Measurements from ENCODE around the gene PREB.
"Not testable (repeated sequence)": the region's sequence is repeated elsewhere in the genome, so short reads cannot be mapped to it uniquely, and the experiment has no call there.

Gene PREB

DNA sequence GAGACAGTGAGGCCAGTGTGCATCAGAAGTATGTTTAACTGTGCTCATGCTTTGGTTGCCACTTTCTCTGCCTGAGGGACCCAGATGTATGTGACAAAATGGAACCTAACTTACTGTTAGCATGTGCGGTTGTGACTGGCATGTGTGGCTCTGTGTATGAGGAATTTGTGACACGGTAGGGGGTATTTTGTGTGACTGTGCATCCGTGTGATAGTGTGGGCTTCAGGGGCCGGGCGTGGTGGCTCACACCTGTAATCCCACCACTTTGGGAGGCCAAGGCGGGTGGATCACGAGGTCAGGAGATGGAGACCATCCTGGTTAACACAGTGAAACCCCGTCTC, 15.1 kb downstream of the PREB start:
- DNase-seq, ATAC-seq, H3K27ac Mint-ChIP-seq, H3K9me3 Mint-ChIP-seq: not testable (repeated sequence)
- H3K4me3 Mint-ChIP-seq: peak overlapping the region; percentile 76 to 83
- peaks cover 28% of the 10 kb centered on the region for H3K4me1 Mint-ChIP-seq
- peaks cover 51% of the 10 kb centered on the region for H3K27me3 Mint-ChIP-seq

DNA sequence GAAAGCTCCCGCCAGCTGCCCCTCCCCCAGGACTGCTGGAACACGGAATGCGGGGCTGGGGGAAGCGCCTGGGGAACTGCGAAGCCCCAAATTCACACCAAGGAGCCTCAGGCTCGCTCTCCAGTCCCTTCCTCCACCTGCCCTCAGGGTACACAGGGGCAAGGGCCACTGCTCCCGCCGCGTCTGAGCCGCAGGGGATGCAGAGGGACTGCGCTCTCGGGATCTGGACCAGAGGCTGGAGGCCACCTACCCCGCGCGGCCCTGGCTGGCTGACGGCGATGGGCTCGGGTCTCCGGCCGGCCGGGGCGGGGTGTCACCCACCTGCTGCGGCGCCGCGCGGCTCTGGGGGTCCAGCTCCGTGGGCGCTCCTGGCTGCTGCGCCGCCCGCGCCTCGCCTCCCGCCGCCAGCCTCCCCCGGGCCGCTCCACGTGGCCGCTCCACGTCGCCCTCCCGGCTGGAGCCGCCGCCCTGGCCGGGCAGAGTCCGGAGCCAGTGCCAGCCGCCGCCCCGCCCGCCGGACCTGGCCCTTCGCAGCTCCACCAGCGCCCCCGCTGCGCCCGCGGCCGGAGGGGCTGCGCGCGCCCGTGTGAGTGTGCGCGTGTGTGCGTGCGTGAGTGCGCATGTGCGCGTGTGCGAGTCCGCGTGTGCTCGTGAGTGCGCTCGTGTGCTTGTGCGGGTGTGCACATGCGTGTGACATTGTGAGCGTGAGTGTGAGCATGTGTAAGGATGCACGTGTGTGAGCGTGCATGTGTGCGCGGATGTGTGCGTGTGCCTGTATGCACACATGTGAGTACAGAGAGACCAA, 15.7 kb downstream of the PREB start, which contains the start of gene CGREF1:
TSS of gene CGREF1 (minus strand) at position 604 of the 805 bp plus-strand sequence. CDS start 14,762 bp downstream, outside the sequence.
- peaks cover 22% of the 10 kb centered on the region for H3K4me1 Mint-ChIP-seq
- no peak for DNase-seq
- peak; percentile 32 for ATAC-seq
- peaks cover 51% of the 10 kb centered on the region for H3K27me3 Mint-ChIP-seq
- H3K4me3 Mint-ChIP-seq: peak within 1 kb of the TSS; percentile 76 to 83
- H3K27ac Mint-ChIP-seq: no peak within 1 kb of the TSS
- no peaks in the 10 kb centered on the region for H3K9me3 Mint-ChIP-seq

DNA sequence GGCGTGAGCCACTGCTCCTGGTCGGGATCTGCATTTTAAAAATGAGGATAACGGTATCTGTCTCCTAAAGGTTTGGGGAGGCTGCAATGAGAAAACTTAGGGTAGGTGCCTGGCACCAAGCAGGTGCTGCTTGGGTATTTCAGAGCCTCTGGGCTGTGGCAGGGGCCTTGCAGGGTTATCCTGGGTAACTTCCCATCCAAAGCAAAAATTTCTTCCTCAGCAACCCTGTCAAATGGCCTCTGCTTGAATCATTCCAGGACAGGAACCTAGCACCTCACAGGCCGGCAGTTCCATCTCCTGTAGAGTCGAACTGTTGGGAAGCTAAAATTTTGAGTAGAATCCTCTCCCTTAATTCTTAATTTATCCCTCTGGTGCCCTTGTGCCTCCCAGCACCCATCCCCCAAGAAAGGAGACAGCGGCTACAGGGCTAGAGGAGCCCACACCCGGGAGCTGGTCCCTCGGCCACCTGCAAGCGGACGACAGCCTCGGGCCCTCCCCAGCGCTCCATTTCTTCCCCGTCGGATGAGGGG, 16.4 kb downstream of the PREB start:
- no peaks in the 10 kb centered on the region for H3K9me3 Mint-ChIP-seq
- H3K27ac Mint-ChIP-seq: no peak overlapping the region
- peaks cover 16% of the 10 kb centered on the region for H3K4me1 Mint-ChIP-seq
- DNase-seq: no peak
- H3K4me3 Mint-ChIP-seq: peak overlapping the region; percentile 21 to 78
- H3K27me3 Mint-ChIP-seq: peaks cover 50% of the 10 kb centered on the region
- ATAC-seq: peak; percentile 8

DNA sequence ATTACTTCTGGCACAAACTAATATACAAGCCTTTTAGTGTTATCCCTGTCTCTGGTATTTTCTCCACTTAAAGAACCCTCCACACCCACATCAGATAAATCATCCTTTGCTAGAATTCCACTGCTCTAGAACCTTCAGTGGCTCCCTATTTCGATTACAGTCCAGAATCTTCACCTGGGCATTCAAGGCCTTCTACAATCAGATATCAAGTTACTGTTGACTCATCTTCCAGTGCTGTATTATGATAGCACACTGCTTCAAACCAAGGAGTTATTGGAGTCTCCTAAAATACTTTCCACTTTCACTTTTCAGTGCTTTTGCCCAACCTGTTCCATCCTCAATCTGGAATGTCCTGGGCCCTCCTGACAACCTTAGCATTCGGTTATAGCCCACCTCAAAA, 18.9 kb downstream of the PREB start:
- Mint-ChIP-seq H3K4me3 (no peak overlapping the region), H3K4me1 (peaks cover 20% of the 10 kb centered on the region), H3K27me3 (peaks cover 25% of the 10 kb centered on the region), H3K9me3 (no peaks in the 10 kb centered on the region), H3K27ac (no peak overlapping the region)
- DNase-seq (no peak), ATAC-seq (no peak)

DNA sequence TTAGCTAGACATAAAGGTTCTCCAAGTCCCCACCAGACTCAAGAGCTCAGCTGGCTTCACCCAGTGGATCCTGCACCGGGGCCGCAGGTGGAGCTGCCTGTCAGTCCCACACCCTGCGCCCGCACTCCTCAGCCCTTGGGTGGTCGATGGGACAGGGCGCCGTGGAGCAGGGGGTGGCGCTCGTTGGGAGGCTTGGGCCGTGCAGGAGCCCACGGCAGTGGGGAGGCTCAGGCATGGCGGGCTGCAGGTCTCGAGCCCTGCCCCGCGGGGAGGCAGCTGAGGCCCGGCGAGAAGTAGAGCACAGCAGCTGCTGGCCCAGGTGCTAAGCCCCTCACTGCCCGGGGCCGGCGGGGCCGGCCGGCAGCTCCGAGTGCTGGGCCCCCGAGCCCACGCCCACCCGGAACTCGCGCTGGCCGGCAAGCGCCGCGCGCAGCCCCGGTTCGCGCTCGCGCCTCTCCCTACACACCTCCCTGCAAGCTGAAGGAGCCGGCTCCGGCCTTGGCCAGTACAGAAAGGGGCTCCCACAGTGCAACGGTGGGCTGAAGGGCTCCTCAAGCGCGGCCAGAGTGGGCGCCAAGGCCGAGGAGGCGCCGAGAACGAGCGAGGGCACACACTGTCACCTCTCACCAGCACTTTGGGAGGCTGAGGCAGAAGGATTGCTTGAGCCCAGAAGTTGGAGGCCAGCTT, 22.9 kb downstream of the PREB start:
- not testable (repeated sequence) for H3K4me3 Mint-ChIP-seq, H3K9me3 Mint-ChIP-seq, H3K27me3 Mint-ChIP-seq, H3K27ac Mint-ChIP-seq, DNase-seq, H3K4me1 Mint-ChIP-seq, ATAC-seq

DNA sequence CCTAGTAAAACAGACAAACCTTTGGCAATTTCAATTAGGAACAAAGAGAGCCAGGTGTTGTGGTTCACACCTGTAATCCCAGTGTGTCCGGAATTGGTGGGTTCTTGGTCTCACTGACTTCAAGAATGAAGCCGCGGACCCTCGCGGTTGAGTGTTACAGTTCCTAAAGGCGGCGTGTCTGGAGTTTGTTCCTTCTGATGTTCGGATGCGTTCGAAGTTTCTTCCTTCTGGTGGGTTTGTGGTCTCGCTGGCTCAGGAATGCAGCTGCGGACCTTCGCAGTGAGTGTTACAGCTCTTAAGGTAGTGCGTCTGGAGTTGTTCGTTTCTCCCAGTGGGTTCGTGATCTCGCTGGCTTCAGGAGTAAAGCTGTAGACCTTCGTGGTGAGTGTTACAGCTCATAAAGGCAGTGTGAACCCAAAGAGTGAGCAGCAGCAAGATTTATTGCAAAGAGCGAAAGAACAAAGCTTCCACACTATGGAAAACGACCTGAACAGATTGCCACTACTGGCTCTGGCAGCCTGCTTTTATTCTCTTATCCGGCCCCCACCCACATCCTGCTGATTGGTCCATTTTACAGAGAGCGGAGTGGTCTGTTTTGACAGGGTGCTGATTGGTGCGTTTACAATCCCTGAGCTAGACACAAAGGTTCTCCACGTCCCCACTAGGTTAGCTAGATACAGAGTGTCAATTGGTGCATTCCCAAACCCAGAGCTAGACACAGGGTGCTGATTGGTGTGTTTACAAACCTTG, 23.7 kb downstream of the PREB start:
- H3K27me3 Mint-ChIP-seq, H3K4me1 Mint-ChIP-seq, DNase-seq, ATAC-seq, H3K9me3 Mint-ChIP-seq, H3K4me3 Mint-ChIP-seq, H3K27ac Mint-ChIP-seq: not testable (repeated sequence)

DNA sequence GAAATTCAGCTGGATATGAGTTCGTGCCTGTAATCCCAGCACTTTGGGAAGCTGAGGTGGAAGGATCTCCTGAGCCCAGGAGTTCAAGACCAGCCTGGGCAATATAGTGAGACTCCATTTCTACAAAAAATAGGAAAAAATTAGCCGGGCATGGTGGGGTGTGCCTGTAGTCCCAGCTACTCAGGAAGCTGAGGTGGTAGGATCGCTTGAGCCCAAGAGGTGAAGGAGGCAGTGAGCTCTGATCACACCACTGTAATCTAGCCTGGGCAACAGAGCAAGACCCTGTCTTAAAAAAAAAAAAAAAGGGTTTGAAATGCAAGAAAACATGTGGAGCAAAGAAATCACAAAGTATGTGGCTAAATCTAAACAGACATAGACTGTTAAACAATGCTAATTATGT, 25.4 kb downstream of the PREB start:
- Mint-ChIP-seq H3K27ac (no peak overlapping the region), H3K4me3 (no peak overlapping the region), H3K27me3 (peaks cover 9% of the 10 kb centered on the region), H3K9me3 (no peaks in the 10 kb centered on the region), H3K4me1 (peaks cover 6% of the 10 kb centered on the region)
- DNase-seq (no peak), ATAC-seq (no peak)

DNA sequence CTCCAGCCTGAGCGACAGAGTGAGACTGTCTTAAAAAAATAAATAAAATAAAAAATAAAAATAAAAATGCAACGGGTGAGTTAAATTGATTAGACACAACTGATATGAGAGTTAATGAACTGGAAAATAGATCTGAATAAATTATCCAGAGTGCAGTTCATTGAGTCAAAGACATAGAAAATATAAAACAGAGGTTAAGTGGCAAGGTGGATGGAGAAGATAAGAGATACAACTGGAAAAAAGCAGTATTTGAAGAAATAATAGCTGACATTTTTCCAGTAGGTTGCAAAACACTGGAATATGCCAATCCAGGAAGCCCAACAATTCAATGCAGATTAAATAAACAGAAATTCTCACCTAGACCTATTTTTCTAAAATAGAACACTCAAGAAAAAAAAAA, 26.2 kb downstream of the PREB start:
- Mint-ChIP-seq H3K9me3 (no peaks in the 10 kb centered on the region), H3K27me3 (peaks cover 9% of the 10 kb centered on the region), H3K4me3 (no peak overlapping the region), H3K4me1 (peaks cover 6% of the 10 kb centered on the region), H3K27ac (no peak overlapping the region)
- ATAC-seq: no peak
- DNase-seq: no peak

DNA sequence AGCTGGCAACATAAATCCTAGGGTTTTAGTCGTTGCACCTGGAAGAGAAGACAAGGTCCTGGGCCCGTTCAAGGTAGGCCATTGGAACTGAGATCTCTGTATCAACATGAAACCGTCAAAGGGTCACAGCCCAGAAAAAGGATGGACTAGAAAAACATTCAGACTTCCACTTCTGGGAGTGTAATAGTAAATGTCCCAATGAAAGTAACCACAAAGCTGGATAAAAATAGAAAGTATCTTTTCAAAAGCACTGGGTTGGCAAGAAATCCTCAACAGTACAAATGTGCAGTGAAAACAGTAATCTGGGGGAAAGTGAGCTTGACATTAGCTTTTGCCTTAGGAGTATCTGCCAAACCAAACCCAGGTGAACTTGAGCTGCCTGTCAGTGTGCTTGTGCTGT, 28.5 kb downstream of the PREB start:
- H3K9me3 Mint-ChIP-seq: no peaks in the 10 kb centered on the region
- peaks cover 9% of the 10 kb centered on the region for H3K27me3 Mint-ChIP-seq
- H3K4me1 Mint-ChIP-seq: no peaks in the 10 kb centered on the region
- H3K4me3 Mint-ChIP-seq: no peak overlapping the region
- no peak overlapping the region for H3K27ac Mint-ChIP-seq
- DNase-seq (no peak), ATAC-seq (no peak)

DNA sequence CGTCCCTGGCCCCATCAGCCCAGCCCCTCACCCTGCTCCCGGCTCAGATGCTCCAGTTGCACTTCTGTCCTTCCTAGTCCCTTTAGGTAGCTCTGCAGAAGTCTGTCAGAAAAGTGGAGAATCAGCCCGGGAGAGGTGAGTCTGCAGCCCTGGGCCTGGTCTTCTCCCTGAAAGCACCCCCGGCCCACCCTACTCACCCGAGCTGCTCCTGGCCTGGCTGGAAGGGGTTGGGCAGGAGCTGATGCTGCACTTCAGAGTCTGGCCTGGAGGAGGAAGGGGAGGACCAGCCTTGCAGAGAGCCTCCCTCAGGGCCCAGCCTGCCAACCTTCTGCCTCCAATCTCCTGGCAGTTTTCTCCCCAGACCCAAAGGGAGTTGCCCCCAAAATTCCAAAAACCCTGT, 32.1 kb downstream of the PREB start:
- no peak overlapping the region for H3K4me3 Mint-ChIP-seq
- H3K27me3 Mint-ChIP-seq: no peaks in the 10 kb centered on the region
- H3K27ac Mint-ChIP-seq: no peak overlapping the region
- H3K4me1 Mint-ChIP-seq: peaks cover 5% of the 10 kb centered on the region
- DNase-seq (no peak), ATAC-seq (no peak)
- no peaks in the 10 kb centered on the region for H3K9me3 Mint-ChIP-seq

DNA sequence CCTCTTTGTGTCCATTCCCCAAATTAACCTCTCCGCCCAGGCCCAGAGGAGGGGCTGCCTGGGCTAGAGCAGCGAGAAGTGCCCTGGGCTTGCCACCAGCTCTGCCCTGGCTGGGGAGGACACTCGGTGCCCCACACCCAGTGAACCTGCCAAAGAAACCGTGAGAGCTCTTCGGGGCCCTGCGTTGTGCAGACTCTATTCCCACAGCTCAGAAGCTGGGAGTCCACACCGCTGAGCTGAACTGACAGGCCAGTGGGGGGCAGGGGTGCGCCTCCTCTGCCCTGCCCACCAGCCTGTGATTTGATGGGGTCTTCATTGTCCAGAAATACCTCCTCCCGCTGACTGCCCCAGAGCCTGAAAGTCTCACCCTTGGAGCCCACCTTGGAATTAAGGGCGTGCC, 34.4 kb downstream of the PREB start:
- H3K4me1 Mint-ChIP-seq: peaks cover 23% of the 10 kb centered on the region
- no peak overlapping the region for H3K27ac Mint-ChIP-seq
- H3K4me3 Mint-ChIP-seq: no peak overlapping the region
- no peaks in the 10 kb centered on the region for H3K27me3 Mint-ChIP-seq
- no peaks in the 10 kb centered on the region for H3K9me3 Mint-ChIP-seq
- ATAC-seq: no peak
- no peak for DNase-seq

DNA sequence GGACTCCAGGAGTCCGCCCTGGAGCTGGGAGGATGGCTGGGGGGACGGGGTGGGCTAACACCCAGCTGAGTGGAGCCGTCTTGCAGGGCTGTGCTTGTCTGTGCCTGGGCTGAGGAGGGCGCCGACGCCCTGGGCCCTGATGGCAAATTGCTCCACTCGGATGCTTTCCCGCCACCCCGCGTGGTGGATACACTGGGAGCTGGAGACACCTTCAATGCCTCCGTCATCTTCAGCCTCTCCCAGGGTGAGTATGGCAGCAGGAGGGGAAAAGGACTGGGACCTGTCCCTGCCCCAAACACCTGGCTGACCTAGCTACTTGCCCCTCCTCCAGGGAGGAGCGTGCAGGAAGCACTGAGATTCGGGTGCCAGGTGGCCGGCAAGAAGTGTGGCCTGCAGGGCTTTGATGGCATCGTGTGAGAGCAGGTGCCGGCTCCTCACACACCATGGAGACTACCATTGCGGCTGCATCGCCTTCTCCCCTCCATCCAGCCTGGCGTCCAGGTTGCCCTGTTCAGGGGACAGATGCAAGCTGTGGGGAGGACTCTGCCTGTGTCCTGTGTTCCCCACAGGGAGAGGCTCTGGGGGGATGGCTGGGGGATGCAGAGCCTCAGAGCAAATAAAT, 35.0 kb downstream of the PREB start:
- Mint-ChIP-seq H3K9me3 (no peaks in the 10 kb centered on the region), H3K27ac (no peak overlapping the region), H3K4me3 (no peak overlapping the region), H3K27me3 (no peaks in the 10 kb centered on the region), H3K4me1 (peaks cover 23% of the 10 kb centered on the region)
- ATAC-seq: no peak
- DNase-seq: no peak

DNA sequence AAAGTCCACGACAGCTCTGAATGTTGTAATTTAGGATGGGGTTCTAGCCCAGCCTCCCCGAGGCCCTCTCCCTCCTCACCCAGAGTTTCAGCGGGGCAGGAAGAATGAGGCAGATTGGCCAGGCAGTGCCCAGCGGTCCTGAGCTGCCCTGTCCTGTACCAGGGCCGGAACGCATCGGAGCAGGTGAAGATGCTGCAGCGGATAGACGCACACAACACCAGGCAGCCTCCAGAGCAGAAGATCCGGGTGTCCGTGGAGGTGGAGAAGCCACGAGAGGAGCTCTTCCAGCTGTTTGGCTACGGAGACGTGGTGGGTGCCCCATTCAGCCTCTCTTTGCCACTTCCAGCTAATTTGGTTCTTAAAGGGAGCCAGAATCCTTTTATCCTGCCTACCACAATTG, 37.1 kb downstream of the PREB start:
- no peak for ATAC-seq
- H3K27me3 Mint-ChIP-seq: no peaks in the 10 kb centered on the region
- DNase-seq: no peak
- H3K4me3 Mint-ChIP-seq: no peak overlapping the region
- peaks cover 23% of the 10 kb centered on the region for H3K4me1 Mint-ChIP-seq
- no peaks in the 10 kb centered on the region for H3K9me3 Mint-ChIP-seq
- no peak overlapping the region for H3K27ac Mint-ChIP-seq

DNA sequence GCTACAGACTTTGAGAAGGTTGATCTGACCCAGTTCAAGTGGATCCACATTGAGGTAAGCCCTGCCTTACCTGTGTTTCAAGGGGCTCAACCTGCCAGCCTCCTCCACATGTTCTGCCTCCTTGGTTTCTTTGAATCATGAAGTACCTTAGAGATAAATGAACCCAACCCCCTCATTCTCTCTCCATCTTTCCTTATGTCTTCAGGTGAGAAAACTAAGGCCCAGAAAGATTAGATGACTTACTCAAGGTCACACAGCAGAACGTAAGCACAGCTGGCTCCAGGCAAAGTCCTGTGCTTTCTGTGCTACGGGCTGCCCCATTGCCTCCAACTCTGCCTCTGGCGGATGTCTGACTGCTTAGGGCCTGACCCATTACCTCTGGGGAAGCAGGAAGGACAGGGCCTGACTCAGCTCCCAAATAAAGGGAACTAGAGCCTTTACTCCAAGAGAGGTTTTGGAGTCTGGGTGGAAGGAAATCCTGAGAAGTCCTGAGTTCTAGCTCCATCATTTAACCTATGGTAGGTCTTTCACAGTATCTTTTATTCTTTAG, 37.6 kb downstream of the PREB start:
- Mint-ChIP-seq H3K27ac (no peak overlapping the region), H3K27me3 (no peaks in the 10 kb centered on the region), H3K9me3 (no peaks in the 10 kb centered on the region), H3K4me3 (peak overlapping the region; percentile 26 to 35), H3K4me1 (peaks cover 23% of the 10 kb centered on the region)
- no peak for DNase-seq
- ATAC-seq: no peak

Data from stimulated activated naive CD8-positive, alpha-beta T cell treated with anti-CD3 and anti-CD28 coated beads, Interleukin-15, amount 100 ng/mL, for 72 hours (primary cell).